GM12878 (cell line): Measurements from ENCODE around the gene KCNQ1. TPM values are rescaled to one million over a fixed set of nuclear protein-coding genes. Genes with fewer than 3 reads are reported as not detected.

Source experiments
- ATAC-seq: fragments of 200-7000 bp; cut with Tn5 transposase; 3 replicates; pipeline ENCODE4 v1.9.1; 2020; ENCODE audit warnings: mild to moderate bottlenecking, moderate library complexity
- BruUV-seq: library from RNA; stranded (reverse); fragments of 400-500 nt; replicated peaks from 2 replicates; lab custom pipeline; 2021; lab: Mats Ljungman, UMichigan
- CTCF ChIA-PET: fragments of 300-600 bp; sonication (Branson Sonifier 250); formaldehyde crosslinking; extraction: SDS; loops from one replicate; lab custom pipeline; 2021; ENCODE audit warnings: inconsistent platforms; lab: Yijun Ruan, JAX
- POLR2A ChIA-PET: fragments of 350-600 bp; formaldehyde crosslinking; extraction: SDS; loops from one replicate; lab custom pipeline; 2021; ENCODE audit warnings: inconsistent platforms; lab: Charles Lee
- RAD21 ChIA-PET: fragments of 300-600 bp; sonication (Branson Sonifier 250); formaldehyde crosslinking; loops from one replicate; lab custom pipeline; 2023; ENCODE audit warnings: antibody characterized with exemption; ENCODE audit not compliant: unreplicated experiment; lab: Charles Lee
- SMC1A ChIA-PET: fragments of 300-600 bp; sonication (Branson Sonifier 250); formaldehyde crosslinking; loops from one replicate; lab custom pipeline; 2023; ENCODE audit not compliant: unreplicated experiment, uncharacterized antibody; lab: Charles Lee
- DNase-seq: peaks from one replicate; pipeline ENCODE4 v3.0.0-alpha.2; 2011; ENCODE audit warnings: low read depth, low spot score
- FAIRE-seq: peaks from 3 replicates; lab custom pipeline; 2011; peaks lifted over from hg19 to GRCh38; lab: Jason Lieb, UNC
- H2AFZ ChIP-seq: 2 replicates; pipeline ENCODE4 v1.6.0; 2011; ENCODE audit warnings: low read depth, low read length, control low read depth; ENCODE audit not compliant: control insufficient read depth
- H3K27ac ChIP-seq: 2 replicates; pipeline ENCODE4 v1.5.1; 2011; ENCODE audit warnings: control low read depth; ENCODE audit not compliant: control insufficient read depth, insufficient read depth
- H3K27me3 ChIP-seq, 2 experiments: replicated peaks in 1 of 2; 2 replicates each; pipeline versions ENCODE4 v1.6.0 to v1.6.1; 2011; ENCODE audit warnings: low read length in 1 of 2; ENCODE audit not compliant: control insufficient read depth in 2 of 2, insufficient read depth in 2 of 2
- H3K36me3 ChIP-seq, 2 experiments: 2 replicates each; pipeline ENCODE4 v1.5.1; 2011; ENCODE audit warnings: low read length in 1 of 2; ENCODE audit not compliant: control insufficient read depth in 2 of 2, insufficient read depth in 2 of 2
- H3K4me1 ChIP-seq: 2 replicates; pipeline ENCODE4 v1.6.1; 2011; ENCODE audit warnings: mild to moderate bottlenecking, low read length, moderate library complexity, mixed read lengths; ENCODE audit not compliant: control insufficient read depth, insufficient read depth
- H3K4me2 ChIP-seq: 2 replicates; pipeline ENCODE4 v1.6.0; 2011; ENCODE audit warnings: control low read depth; ENCODE audit not compliant: control insufficient read depth, insufficient read depth
- H3K4me3 ChIP-seq: fragments of 200-600 bp; sonication (generic); 2 replicates; pipeline ENCODE4 v1.5.1; 2016
- H3K79me2 ChIP-seq: 2 replicates; pipeline ENCODE4 v1.6.0; 2011; ENCODE audit warnings: low read length; ENCODE audit not compliant: control insufficient read depth, insufficient read depth
- H3K9ac ChIP-seq: 2 replicates; pipeline ENCODE4 v1.8.0; 2011; ENCODE audit warnings: low read length, control low read depth, mixed read lengths; ENCODE audit not compliant: control insufficient read depth, insufficient read depth
- H3K9me3 ChIP-seq: replicated peaks from 3 replicates; pipeline ENCODE4 v1.5.1; 2011; ENCODE audit warnings: mild to moderate bottlenecking, low read length; ENCODE audit not compliant: control insufficient read depth, insufficient read depth
- H4K20me1 ChIP-seq: 2 replicates; pipeline ENCODE4 v1.6.0; 2011; ENCODE audit not compliant: control insufficient read depth, insufficient read depth
- ATF7 ChIP-seq: fragments of 450-650 bp; IDR thresholded peaks from 2 replicates; pipeline ENCODE4 v1.6.1; 2016; ENCODE audit warnings: low read depth, mild to moderate bottlenecking
- BCL3 ChIP-seq: IDR thresholded peaks from 2 replicates; pipeline ENCODE4 v1.6.1; 2011; ENCODE audit warnings: borderline replicate concordance, low read depth, mild to moderate bottlenecking, moderate library complexity, low read length; ENCODE audit not compliant: insufficient read depth, poor library complexity, severe bottlenecking
- BRCA1 ChIP-seq: IDR thresholded peaks from 2 replicates; pipeline ENCODE4 v1.6.1; 2011; ENCODE audit warnings: low read depth, low read length, improper control_type of control experiment
- CBFB ChIP-seq: IDR thresholded peaks from 2 replicates; pipeline ENCODE4 v1.6.1; 2016; ENCODE audit warnings: antibody characterized with exemption, low read depth
- FOS ChIP-seq: IDR thresholded peaks from 3 replicates; pipeline ENCODE4 v1.6.1; 2011; ENCODE audit warnings: borderline replicate concordance; ENCODE audit not compliant: insufficient read length; ENCODE audit errors: extremely low read depth
- GABPA ChIP-seq: IDR thresholded peaks from 2 replicates; pipeline ENCODE4 v1.6.1; 2014; ENCODE audit warnings: antibody characterized with exemption, low read depth, mild to moderate bottlenecking, inconsistent platforms
- HSF1 ChIP-seq: fragments of 150-350 bp; IDR thresholded peaks from 2 replicates; pipeline ENCODE4 v1.6.1; 2014; ENCODE audit warnings: mild to moderate bottlenecking, low read depth, low read length
- IRF4 ChIP-seq: IDR thresholded peaks from 2 replicates; pipeline ENCODE4 v1.6.1; 2011; ENCODE audit warnings: low read depth, low read length
- KAT2A ChIP-seq: conservative IDR thresholded peaks from 2 replicates; pipeline ENCODE4 v1.6.1; 2011; ENCODE audit warnings: low read depth, low read length; ENCODE audit not compliant: control insufficient read depth
- MAX ChIP-seq: IDR thresholded peaks from 2 replicates; pipeline ENCODE4 v1.6.1; 2012; ENCODE audit warnings: low read depth, low read length, improper control_type of control experiment
- PAX8 ChIP-seq: fragments of 450-650 bp; IDR thresholded peaks from 2 replicates; pipeline ENCODE4 v1.6.1; 2017; ENCODE audit warnings: mild to moderate bottlenecking, moderate library complexity
- SMAD5 ChIP-seq: IDR thresholded peaks from 2 replicates; pipeline ENCODE4 v1.6.1; 2016; ENCODE audit warnings: antibody characterized with exemption, low read depth
- STAT3 ChIP-seq: IDR thresholded peaks from 2 replicates; pipeline ENCODE4 v1.6.1; 2011; ENCODE audit warnings: low read depth, low read length, improper control_type of control experiment
- SUZ12 ChIP-seq: fragments of 200-600 bp; sonication (generic); IDR thresholded peaks from one replicate; pipeline ENCODE4 v1.6.1; 2018; ENCODE audit warnings: antibody characterized with exemption, mild to moderate bottlenecking; ENCODE audit not compliant: unreplicated experiment
- ZBED1 ChIP-seq: IDR thresholded peaks from 2 replicates; pipeline ENCODE4 v1.6.1; 2016; ENCODE audit warnings: borderline replicate concordance
- WGBS: methylation state at CpG from one replicate; pipeline ENCODE4 v1.1.6; 2016; ENCODE audit warnings: low lambda C conversion rate; ENCODE audit not compliant: insufficient replicate concordance, insufficient coverage; ENCODE audit errors: missing lambda C conversion rate; 5-methylcytosine and 5-hydroxymethylcytosine counted together
- in situ Hi-C: fragments of 300-500 bp; cut with MboI; formaldehyde crosslinking; loops from 9 replicates; pipeline ENCODE4 v1.14.3; 2018; ENCODE audit warnings: mixed read lengths
- intact Hi-C: fragments of 100-400 bp; cut with micrococcal nuclease; formaldehyde crosslinking; loops from one replicate; pipeline ENCODE4 v1.14.2; 2022; ENCODE audit not compliant: unreplicated experiment
- polyA plus RNA-seq, 11 experiments: library from polyadenylated mRNA; depleted of rRNA in 4 of 11; unstranded in 6 of 11; stranded (reverse) in 5 of 11; fragments of >200 nt; fragmentation: Nextera tagmentation in 4 of 11; fragmentation: Illumina TruSeq in 1 of 11; extraction: Ambion mirVana in 4 of 11; extraction: Trizol in 1 of 11; gene quantifications; 1 replicate in 1 of 11; 2 replicates in 10 of 11; pipeline versions ENCODE4 v1.2.1 to v1.2.3, GENCODE V29; 2011 to 2016; ENCODE audit warnings: inconsistent platforms in 2 of 11, missing spikeins in 2 of 11, low read depth in 1 of 11
- total RNA-seq, 4 experiments: library from RNA; depleted of rRNA in 3 of 4; stranded (reverse); fragments of >200 nt in 3 of 4; fragmentation: Illumina TruSeq in 1 of 4; extraction: Trizol in 1 of 4; gene quantifications; 2 replicates each; pipeline versions ENCODE4 v1.2.1 to v1.2.3, GENCODE V29; 2013 to 2021

Gene KCNQ1
- total and polyA plus RNA-seq, 10 of the 15 experiments (the other 5 are each of a cell fraction or from before 2014, with no cell fraction given): 0.03 to 0.15 (median 0.12) TPM; not detected in 7

GRCh38 chr11:2834503-2835273, 389.9 kb downstream of the KCNQ1 start:
- H3K27ac ChIP-seq: no peak overlapping the region
- H3K4me2 ChIP-seq: no peak overlapping the region
- no TSS peak for BruUV-seq
- H3K36me3 ChIP-seq: no peaks in the 10 kb centered on the region
- H4K20me1 ChIP-seq: no peaks in the 10 kb centered on the region
- RAD21 ChIA-PET: no interaction called here
- H3K79me2 ChIP-seq: no peaks in the 10 kb centered on the region
- ATAC-seq: no peak
- no peak for FAIRE-seq
- intact Hi-C loops: no loop called here
- H3K4me3 ChIP-seq: no peak overlapping the region
- SMC1A ChIA-PET: no interaction called here
- no peak overlapping the region for H3K9ac ChIP-seq
- H2AFZ ChIP-seq: no peak overlapping the region
- H3K9me3 ChIP-seq: no peaks in the 10 kb centered on the region
- TF ChIP-seq BCL3: no peak
- in situ Hi-C loops: no loop called here
- no peak for DNase-seq
- no peaks in the 10 kb centered on the region for H3K4me1 ChIP-seq
- CTCF ChIA-PET: no interaction called here
- POLR2A ChIA-PET: no interaction called here
- WGBS: 34% methylated on average over 11 of the region's 16 CpGs
- no peaks in the 10 kb centered on the region; a peak in 1 of 4 replicates for H3K27me3 ChIP-seq

DNA sequence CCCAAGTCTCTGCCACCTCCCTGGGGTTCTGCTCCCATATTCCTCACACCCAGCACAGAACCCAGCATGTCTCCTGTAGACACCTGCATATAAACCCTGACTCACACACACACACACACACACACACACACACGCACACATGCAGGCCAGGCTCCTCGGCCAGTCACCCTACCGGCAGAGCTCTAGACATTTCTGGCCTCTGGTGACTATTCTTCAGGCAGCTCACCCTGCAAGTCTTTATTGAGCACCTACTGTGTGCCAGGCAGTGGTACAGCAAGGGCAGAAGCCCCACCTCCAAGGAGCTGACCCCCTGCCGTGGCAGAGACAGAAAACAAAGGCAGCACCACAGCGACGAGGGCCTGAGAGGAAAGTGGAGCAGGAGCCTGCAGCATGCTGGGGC, 390.5 kb downstream of the KCNQ1 start:
- POLR2A ChIA-PET: no interaction called here
- 40% methylated on average over 6 of the region's 6 CpGs for WGBS
- no peak overlapping the region for H3K4me3 ChIP-seq
- FAIRE-seq (no peak), DNase-seq (no peak), ATAC-seq (no peak)
- intact Hi-C loops: no loop called here
- RAD21 ChIA-PET: no interaction called here
- H3K9ac ChIP-seq: no peak overlapping the region
- in situ Hi-C loops: no loop called here
- no TSS peak for BruUV-seq
- H3K79me2 ChIP-seq: no peaks in the 10 kb centered on the region
- no peaks in the 10 kb centered on the region for H4K20me1 ChIP-seq
- SMC1A ChIA-PET: no interaction called here
- no peaks in the 10 kb centered on the region for H3K4me1 ChIP-seq
- H3K36me3 ChIP-seq: no peaks in the 10 kb centered on the region
- H3K27me3 ChIP-seq: no peaks in the 10 kb centered on the region; a peak in 1 of 4 replicates
- CTCF ChIA-PET: no interaction called here
- no peak overlapping the region for H2AFZ ChIP-seq
- H3K4me2 ChIP-seq: no peak overlapping the region
- no peaks in the 10 kb centered on the region for H3K9me3 ChIP-seq
- H3K27ac ChIP-seq: no peak overlapping the region
- TF ChIP-seq HSF1: no peak
- no peak for TF ChIP-seq CBFB
- TF ChIP-seq PAX8: no peak
- no peak for TF ChIP-seq SMAD5
- TF ChIP-seq STAT3: no peak
- no peak for TF ChIP-seq FOS
- TF ChIP-seq SUZ12: no peak
- TF ChIP-seq IRF4: no peak
- no peak for TF ChIP-seq KAT2A
- no peak for TF ChIP-seq MAX
- no peak for TF ChIP-seq BRCA1
- TF ChIP-seq ZBED1: no peak
- TF ChIP-seq GABPA: no peak
- TF ChIP-seq ATF7: no peak
